Natural killer cell (primary cell): Measurements from ENCODE around the gene MEGF6. TPM values are rescaled to one million over a fixed set of nuclear protein-coding genes. Genes with fewer than 3 reads are reported as not detected.

Experiments
- ATAC-seq, 3 donors: fragments of 150-1000 bp in 2 of 3; fragments of 200-7000 bp in 1 of 3; cut with Tn5 transposase; 1 replicate in 1 of 3; 2 replicates in 2 of 3; pipeline ENCODE4 v1.10.0; 2021; ENCODE audit warnings: mild to moderate bottlenecking in 2 of 3, moderate library complexity in 2 of 3
- DNase-seq, 2 donors: peaks; one replicate each; pipeline versions ENCODE4 v3.0.0 to v3.0.0-alpha.2; 2013 to 2021; ENCODE audit warnings: mixed read lengths in 1 of 2
- H3K27ac ChIP-seq: one replicate; pipeline ENCODE4 v1.5.1; 2013; ENCODE audit warnings: mild to moderate bottlenecking, low read length
- H3K27me3 ChIP-seq: one replicate; pipeline ENCODE4 v1.6.1; 2013; ENCODE audit warnings: low read length; ENCODE audit not compliant: control insufficient read depth, insufficient read depth
- H3K36me3 ChIP-seq: one replicate; pipeline ENCODE4 v1.6.1; 2013; ENCODE audit warnings: low read length; ENCODE audit not compliant: control insufficient read depth, insufficient read depth
- H3K4me1 ChIP-seq: one replicate; pipeline ENCODE4 v1.6.1; 2013; ENCODE audit warnings: low read length; ENCODE audit not compliant: control insufficient read depth, insufficient read depth
- H3K4me3 ChIP-seq: one replicate; pipeline ENCODE4 v1.5.1; 2013; ENCODE audit warnings: low read length
- H3K9me3 ChIP-seq: one replicate; pipeline ENCODE4 v1.6.1; 2013; ENCODE audit warnings: low read length; ENCODE audit not compliant: control insufficient read depth, insufficient read depth
- H3K27ac Mint-ChIP-seq, 2 donors: one replicate each; pipeline ENCODE4 v1.8.0; 2022; ENCODE audit warnings: mild to moderate bottlenecking in 2 of 2, mixed read lengths in 2 of 2, moderate library complexity in 1 of 2
- H3K27me3 Mint-ChIP-seq, 2 donors: one replicate each; pipeline ENCODE4 v1.8.0; 2022; ENCODE audit warnings: low read depth in 2 of 2, mixed read lengths in 2 of 2
- H3K36me3 Mint-ChIP-seq: one replicate; pipeline ENCODE4 v1.8.0; 2022; ENCODE audit warnings: mixed read lengths
- H3K4me1 Mint-ChIP-seq, 2 donors: one replicate each; pipeline ENCODE4 v1.8.0; 2022; ENCODE audit warnings: mixed read lengths in 2 of 2
- H3K4me3 Mint-ChIP-seq: one replicate; pipeline ENCODE4 v1.8.0; 2022; ENCODE audit warnings: mild to moderate bottlenecking, moderate library complexity, mixed read lengths
- H3K9me3 Mint-ChIP-seq, 2 donors: one replicate each; pipeline ENCODE4 v1.8.0; 2022; ENCODE audit warnings: mixed read lengths in 2 of 2
- WGBS: methylation state at CpG from one replicate; pipeline ENCODE4 v1.1.7; 2013; ENCODE audit warnings: missing lambda C conversion rate; ENCODE audit not compliant: insufficient coverage; 5-methylcytosine and 5-hydroxymethylcytosine counted together
- intact Hi-C: fragments of 100-400 bp; cut with micrococcal nuclease; formaldehyde crosslinking; loops from one replicate; pipeline ENCODE4 v1.14.2; 2022
- total RNA-seq, 4 donors: library from RNA; stranded (reverse); fragments of 120-200 nt in 1 of 4; gene quantifications; one replicate each; pipeline versions ENCODE4 v1.2.3 to v1.2.4, GENCODE V29; 2013 to 2022
- TF ChIP-seq, protein P1 (sequence below): fragments of 200-600 bp; IDR thresholded peaks from one replicate; pipeline ENCODE4 v1.8.0; 2022; ENCODE audit warnings: antibody characterized with exemption

MEGF6 gene
- total RNA-seq, 3 donors from 2014 or later (not counting 1 experiment from before 2014, with no cell fraction given) = 3.1 to 15.6 (median 5.1) TPM

DNA sequence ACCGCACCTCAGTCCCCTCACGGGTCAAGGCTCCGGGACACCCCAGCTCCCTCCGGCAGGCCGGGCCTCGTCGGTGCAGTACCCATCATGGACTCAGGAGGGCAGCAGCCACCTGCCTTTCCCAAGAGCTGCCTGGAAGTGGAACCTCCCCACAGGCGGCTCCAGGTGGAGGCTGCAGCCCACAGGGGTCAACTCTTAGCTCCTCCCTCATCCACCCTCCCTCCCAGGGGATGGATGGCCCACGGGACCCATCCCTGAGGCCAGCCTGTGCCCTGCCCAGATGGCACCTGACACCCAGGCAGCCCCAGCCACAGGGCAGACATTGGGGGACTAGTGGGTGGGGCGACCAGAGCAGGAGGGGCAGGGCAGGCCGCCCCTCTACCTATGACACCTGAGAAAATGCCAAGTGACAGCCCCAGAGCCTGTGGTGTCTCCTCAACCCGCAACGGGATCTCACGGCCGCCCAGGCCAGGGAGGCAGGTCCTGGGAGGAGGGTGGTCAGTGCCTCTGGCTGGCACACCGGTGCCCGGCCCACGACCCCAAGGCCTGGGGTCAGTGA is 158.0 kb downstream of the MEGF6 start:
- intact Hi-C loops = no loop called here
- Mint-ChIP-seq H3K9me3 (no peaks in the 10 kb centered on the region), H3K36me3 (no peaks in the 10 kb centered on the region), H3K4me3 (peak overlapping the region; percentile 75), H3K4me1 (no peaks in the 10 kb centered on the region), H3K27ac (no peak overlapping the region), H3K27me3 (peaks cover 9 to 25% of the 10 kb centered on the region in 2 donors)
- H3K36me3 ChIP-seq = no peaks in the 10 kb centered on the region
- TF ChIP-seq, protein P1, sequence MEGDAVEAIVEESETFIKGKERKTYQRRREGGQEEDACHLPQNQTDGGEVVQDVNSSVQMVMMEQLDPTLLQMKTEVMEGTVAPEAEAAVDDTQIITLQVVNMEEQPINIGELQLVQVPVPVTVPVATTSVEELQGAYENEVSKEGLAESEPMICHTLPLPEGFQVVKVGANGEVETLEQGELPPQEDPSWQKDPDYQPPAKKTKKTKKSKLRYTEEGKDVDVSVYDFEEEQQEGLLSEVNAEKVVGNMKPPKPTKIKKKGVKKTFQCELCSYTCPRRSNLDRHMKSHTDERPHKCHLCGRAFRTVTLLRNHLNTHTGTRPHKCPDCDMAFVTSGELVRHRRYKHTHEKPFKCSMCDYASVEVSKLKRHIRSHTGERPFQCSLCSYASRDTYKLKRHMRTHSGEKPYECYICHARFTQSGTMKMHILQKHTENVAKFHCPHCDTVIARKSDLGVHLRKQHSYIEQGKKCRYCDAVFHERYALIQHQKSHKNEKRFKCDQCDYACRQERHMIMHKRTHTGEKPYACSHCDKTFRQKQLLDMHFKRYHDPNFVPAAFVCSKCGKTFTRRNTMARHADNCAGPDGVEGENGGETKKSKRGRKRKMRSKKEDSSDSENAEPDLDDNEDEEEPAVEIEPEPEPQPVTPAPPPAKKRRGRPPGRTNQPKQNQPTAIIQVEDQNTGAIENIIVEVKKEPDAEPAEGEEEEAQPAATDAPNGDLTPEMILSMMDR = peak; percentile 63
- ATAC-seq (peak; percentile 68 to 84 (median 78)), DNase-seq (peak; percentile 52 to 83)
- peaks cover 16% of the 10 kb centered on the region for H3K27me3 ChIP-seq
- no peak overlapping the region for H3K4me3 ChIP-seq
- H3K9me3 ChIP-seq = no peaks in the 10 kb centered on the region
- H3K4me1 ChIP-seq = peaks cover 21% of the 10 kb centered on the region
- WGBS = 28% methylated on average over 18 of the region's 18 CpGs
- no peak overlapping the region for H3K27ac ChIP-seq

- WGBS = 52% methylated on average over 5 of the region's 5 CpGs
- no peak overlapping the region for H3K4me3 Mint-ChIP-seq
- peaks cover 21% of the 10 kb centered on the region for H3K4me1 ChIP-seq
These were observed 158.5 kb downstream of the MEGF6 start for GRCh38 chr1:3452866-3453175.

GRCh38 chr1:3451994-3452865 is 159.1 kb downstream of the MEGF6 start:
- H3K36me3 ChIP-seq = no peaks in the 10 kb centered on the region
- WGBS = 81% methylated on average over 22 of the region's 23 CpGs
- peaks cover 16% of the 10 kb centered on the region for H3K27me3 ChIP-seq
- no peak overlapping the region for H3K4me3 Mint-ChIP-seq
- H3K27me3 Mint-ChIP-seq = peaks cover 12 to 35% of the 10 kb centered on the region in 2 donors
- peaks cover 3 to 5% of the 10 kb centered on the region in 2 donors for H3K9me3 Mint-ChIP-seq
- intact Hi-C loops = no loop called here
- DNase-seq (no peak), ATAC-seq (no peak)
- no peaks in the 10 kb centered on the region for H3K4me1 Mint-ChIP-seq
- no peak overlapping the region for H3K27ac Mint-ChIP-seq
- no peaks in the 10 kb centered on the region for H3K9me3 ChIP-seq
- no peaks in the 10 kb centered on the region for H3K36me3 Mint-ChIP-seq
- TF ChIP-seq, protein P1 = no peak
- no peak overlapping the region for H3K4me3 ChIP-seq
- H3K27ac ChIP-seq = no peak overlapping the region
- peaks cover 21% of the 10 kb centered on the region for H3K4me1 ChIP-seq

More at GRCh38 chr1:3452866-3453175, 158.5 kb downstream of the MEGF6 start:
- TF ChIP-seq, protein P1 = no peak
- H3K27ac ChIP-seq = no peak overlapping the region
- H3K27me3 Mint-ChIP-seq = peaks cover 12 to 30% of the 10 kb centered on the region in 2 donors
- no peak overlapping the region for H3K27ac Mint-ChIP-seq
- no peaks in the 10 kb centered on the region for H3K36me3 ChIP-seq
- peaks cover 16% of the 10 kb centered on the region for H3K27me3 ChIP-seq
- DNase-seq (no peak), ATAC-seq (no peak)
- no peaks in the 10 kb centered on the region for H3K36me3 Mint-ChIP-seq
- no peaks in the 10 kb centered on the region for H3K4me1 Mint-ChIP-seq
- H3K9me3 Mint-ChIP-seq = peaks cover 3% of the 10 kb centered on the region in 2 donors
- intact Hi-C loops = no loop called here
- no peak overlapping the region for H3K4me3 ChIP-seq
- H3K9me3 ChIP-seq = no peaks in the 10 kb centered on the region
